HG03108 (cell line): ENCODE data around the gene MRPL34.
"Not testable (repeated sequence)": the region's sequence is repeated elsewhere in the genome, so short reads cannot be mapped to it uniquely, and the experiment has no call there.

Experiments used
- ATAC-seq: cut with Tn5 transposase; IDR thresholded peaks from one replicate; pipeline ENCODE4 v1.9.1; 2021; ENCODE audit warnings: moderate library complexity; ENCODE audit not compliant: unreplicated experiment

MRPL34 gene

DNA sequence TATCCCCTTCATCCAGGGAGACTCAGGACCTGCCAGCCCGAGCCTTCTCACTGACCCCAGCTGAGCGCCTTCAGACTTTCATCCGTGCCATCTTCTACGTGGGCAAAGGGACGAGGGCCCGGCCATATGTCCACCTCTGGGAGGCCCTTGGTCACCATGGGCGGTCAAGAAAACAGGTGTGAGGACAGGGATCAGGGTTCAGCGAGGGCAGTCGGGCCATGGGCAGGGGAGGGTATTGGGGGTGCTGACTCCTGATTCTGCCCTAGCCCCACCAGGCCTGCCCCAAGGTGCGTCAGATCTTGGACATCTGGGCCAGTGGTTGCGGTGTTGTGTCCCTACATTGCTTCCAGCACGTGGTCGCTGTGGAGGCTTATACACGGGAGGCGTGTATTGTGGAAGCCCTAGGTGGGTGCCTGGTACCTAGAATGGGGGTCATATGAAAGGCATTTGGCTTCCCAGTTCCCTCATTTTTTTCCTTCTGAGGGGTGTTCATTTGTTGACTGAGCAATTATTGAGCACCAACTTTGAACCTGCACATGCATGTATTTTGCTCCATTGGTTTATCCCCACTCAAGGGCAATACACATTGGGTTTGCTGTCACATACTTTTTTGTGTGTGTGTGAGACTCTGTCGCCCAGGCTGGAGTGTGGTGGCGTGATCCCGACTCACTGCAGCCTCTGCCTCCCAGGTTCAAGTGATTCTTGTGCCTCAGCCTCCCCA lies 20.1 kb upstream of the MRPL34 start:
- no peak for ATAC-seq

DNA sequence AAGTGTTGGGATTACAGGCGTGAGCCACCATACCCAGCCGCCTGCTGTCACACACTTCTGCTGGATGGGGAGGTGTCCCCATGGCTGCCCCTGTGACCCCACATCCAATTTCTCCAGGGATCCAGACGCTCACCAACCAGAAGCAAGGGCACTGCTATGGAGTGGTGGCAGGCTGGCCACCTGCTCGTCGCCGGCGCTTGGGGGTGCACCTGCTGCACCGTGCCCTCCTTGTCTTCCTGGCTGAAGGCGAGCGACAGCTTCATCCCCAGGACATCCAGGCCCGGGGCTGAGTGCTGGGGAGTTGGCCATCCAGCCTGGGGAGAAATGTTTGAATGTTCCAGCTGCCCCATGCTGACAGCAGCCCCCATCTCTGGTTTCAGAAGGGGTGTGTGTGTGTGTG lies 19.4 kb upstream of the MRPL34 start:
- no peak for ATAC-seq

DNA sequence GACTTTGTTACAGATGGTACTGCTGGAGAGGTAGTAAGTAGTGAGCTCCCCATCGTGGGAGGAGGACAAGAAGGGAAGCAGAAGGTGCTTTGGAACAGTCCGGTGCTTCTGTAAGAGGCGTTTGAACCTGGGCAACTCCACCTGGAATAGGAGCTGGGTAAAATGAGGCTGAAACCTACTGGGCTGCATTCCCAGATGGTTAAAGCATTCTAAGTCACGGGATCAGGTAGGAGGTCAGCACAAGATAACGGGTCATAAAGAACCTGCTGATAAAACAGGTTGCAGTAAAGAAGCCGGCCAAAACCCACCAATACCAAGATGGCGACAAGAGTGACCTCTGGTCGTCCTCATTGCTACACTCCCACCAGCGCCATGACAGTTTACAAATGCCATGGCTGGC lies 18.9 kb upstream of the MRPL34 start:
- no peak for ATAC-seq

DNA sequence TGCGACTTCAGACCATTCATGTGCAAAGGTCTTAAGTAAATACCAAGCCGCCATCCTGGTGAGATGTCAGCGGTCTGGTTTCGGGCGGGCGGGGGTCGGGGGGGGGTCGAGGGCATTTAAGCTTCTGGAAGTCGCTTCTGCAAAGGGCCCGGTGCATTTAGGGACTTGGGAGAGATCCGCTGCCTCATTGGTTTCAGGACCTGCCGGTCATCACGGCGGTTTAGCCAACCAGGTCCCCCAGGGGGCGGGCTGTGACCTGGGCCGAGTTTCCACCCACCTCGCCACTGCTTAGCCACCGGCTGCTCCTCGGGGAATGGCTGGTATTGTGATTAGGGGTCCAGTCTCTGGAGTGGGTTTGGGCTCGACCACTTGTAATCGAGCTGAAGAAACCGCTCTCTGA lies 16.2 kb upstream of the MRPL34 start:
- no peak for ATAC-seq

DNA sequence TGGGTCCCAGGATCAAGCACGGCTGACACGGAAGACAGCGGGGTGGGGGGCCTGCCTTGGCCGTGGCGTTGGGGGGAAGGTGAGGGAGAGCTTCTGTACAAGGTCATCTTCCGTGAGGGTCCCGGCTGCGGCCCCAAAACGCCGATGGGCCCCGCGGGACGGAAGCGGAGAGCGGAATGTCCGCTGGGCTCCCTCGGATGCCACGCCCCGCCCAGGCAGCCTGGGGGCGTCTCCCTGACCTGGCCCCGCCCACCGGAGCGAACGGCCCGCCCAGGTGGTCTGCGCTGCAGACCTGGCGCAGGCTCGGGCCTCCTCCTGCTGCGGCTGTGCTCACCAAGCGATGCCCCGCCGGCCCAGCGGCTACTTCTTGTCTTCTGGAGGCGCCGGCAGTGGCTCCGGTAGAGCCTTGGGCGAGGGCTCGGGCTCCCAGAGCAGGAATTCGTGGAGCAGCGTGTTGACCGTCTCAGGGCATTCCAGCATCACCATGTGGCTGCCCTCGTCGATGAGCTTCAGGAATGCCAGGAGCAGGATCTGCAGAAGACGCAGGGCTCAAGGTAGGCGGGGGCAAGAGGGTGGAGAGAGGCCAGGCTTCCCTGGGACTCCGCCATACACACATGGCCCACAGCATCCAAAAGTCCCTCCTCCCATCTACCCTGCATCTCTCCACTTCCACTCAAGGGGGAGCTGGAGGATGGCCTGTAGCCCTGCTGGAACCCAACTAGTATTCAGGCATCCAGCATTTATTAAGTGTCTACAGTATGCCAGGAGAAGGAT lies 13.2 kb upstream of the MRPL34 start:
- peak; percentile 81 for ATAC-seq

DNA sequence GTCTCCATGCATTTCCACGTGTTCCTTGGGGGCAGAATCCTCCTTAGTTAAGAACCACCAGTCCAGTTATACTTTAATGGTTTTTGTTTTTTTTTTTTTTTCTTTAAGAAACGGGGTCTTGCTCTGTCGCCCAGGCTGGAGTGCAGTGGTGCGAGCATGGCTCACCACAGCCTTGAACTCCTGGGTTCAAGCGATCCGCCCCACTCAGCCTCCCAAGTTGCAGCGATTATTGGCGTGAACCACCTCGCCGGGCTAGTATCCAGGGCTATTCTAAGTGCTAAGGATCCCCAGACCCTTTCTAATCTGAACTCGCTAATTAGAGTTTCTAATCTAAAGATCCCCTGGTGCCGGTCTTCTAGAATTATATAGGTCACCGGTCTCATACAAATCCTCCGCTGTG lies 12.1 kb upstream of the MRPL34 start:
- no peak for ATAC-seq

DNA sequence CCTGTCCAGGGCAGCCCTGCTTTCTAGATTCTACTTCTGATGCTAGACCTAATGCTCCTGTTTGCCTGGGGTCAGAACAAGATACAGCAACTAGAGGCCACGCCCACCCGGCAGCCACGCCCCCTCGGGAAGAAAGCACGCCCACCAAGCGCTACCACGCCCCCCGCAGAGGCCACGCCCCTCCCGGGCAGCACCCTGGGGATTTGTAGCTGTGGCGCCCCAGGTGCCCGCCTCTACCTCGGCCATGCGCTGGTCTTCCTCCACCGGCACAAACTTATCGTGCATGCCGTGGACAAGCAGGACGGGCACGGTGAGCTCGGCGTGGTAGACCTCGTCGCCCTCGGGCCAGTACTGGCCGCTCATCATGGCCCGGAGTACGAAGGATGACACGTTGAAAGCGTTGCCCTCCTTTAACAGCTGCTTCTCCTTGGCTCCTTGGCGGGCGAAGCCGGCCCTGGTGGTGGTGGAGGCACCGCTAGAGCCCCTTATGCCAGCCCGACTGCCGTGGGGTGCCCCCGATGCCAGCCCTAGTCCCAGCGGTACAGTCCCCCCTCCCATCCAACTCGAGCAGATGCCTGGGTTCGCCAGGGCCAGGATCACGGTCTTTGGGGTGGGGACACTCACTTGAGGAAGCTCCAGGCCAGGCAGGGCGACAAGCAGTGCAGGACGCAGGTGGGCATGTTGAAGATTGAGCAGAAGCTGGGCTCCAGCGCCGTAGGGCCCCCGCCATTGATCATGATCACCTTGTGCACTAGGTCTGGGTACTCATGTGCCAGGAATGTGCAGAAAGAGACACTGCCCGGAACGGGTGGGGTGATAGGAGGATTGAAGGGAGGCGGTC lies 11.4 kb upstream of the MRPL34 start:
- ATAC-seq: no peak

DNA sequence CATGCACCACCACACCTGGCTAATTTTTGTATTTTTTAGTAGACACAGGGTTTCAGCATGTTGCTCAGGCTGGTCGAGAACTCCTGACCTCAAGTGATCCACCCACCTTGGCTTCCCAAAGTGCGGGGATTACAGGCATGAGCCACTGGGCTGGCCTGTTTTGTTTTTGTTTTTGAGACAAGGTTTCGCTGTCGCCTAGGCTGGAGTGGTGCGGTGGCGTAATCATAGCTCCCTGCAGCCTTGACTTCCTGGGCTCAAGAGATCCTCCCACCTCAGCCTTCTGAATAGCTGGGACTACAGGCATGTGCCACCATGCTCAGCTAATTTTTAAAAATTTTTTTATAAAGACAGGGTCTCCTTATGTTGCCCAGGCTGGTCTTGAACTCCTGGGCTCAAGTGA lies 10.1 kb upstream of the MRPL34 start:
- not testable (repeated sequence) for ATAC-seq

DNA sequence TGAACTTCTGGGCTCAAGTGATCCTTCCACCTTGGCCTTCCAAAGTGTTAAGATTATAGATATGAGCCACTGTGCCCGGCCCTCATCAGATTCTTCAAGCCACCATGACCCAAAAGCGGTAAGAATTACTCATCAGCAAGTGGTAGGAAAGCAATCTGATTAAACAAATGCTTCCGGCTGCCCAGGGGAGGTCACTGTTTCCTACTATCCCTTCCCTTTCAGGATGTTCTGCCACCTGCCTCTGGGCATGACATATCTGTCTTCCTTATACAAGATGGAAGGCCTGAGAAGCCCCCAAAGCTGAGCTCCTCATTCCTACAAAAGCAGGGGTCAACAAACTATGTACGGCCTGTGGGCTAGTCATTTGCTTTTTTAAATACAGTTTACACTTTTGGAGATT lies 9.4 kb upstream of the MRPL34 start:
- no peak for ATAC-seq

DNA sequence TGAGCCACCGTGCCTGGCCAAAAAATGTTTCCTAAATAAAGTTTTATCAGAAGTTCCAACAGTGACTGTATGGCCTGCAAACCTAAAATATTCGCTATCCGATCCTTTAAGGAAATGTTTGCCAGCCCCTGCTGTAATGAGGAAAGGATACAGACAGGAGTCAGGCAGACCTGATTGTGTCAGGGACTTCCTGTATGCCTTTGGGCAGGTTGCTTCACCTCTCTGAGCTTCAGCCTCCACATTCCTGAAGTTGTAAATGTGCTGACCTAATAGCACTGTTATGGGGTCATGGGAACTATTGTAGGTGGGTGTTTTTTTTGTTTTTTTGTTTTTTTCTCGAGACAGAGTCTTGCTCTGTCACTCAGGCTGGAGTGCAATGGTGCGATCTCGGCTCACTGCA lies 8.7 kb upstream of the MRPL34 start:
- no peak for ATAC-seq

DNA sequence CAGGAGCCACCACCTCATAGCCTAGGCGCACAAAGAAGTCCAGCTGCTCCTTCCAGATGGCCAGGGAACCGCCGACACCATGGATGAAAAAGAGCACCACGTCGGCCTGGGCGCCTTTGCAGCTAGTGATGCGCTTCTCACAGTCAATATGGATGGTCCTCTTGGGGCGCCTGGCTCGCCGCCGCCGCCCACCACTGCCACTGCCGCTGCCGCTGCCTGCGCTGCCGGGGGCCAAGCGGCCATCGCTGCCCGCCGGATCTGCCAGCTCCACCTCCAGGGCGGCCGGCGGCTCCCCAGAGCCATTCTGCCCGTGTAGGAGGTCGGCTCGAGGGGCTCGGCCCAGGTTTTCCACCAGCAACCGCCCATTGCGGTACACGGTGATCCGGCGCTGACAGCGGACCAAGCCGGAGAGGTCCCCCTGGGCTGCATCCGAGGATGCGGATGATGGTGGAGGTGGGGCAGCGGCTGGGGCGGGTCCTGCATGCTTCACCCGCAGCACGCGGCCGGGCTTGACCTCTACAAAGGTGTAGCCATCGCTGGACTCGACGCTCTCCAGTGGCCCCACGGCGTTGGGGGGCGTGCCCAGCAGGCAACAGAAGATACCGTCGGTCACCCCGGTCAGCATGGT lies 4.6 kb upstream of the MRPL34 start:
- no peak for ATAC-seq

DNA sequence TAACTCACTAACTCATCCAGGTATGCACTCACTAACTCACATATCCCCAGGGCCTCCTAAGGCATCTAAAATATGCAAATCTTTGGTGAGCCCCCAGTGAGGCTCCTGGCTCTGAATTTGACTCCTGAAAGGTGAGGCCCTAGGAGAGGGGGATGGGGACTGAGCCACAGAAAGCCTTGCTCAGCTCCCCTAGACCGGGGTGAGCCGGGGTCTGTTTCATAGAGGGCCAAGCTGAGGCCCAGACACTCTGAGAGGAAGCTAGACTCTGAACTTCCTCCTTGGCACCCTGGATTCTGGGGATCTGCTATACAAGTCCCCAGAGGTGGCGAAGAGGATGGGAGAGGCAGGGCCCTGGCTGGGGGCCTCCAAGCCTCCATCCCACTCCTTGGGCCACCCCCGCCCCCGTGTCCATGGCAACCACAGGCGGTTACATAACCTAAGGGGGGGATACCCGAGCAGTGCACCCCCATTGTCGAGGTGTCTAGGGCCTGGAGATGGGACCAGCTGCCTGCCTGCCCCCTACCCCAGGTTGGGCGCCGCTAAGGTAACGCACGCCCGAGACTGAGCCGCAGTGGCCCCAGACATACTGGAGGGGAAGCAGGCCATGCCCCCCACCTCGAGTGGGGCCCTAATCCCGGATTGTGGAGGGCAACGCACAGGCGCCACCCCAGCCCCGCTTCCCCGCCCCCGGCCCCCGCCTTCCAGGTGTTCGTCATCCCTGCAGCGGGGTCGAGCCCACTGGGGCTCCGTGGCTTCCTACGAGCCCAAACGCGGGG lies 3.1 kb upstream of the MRPL34 start:
- ATAC-seq: no peak

DNA sequence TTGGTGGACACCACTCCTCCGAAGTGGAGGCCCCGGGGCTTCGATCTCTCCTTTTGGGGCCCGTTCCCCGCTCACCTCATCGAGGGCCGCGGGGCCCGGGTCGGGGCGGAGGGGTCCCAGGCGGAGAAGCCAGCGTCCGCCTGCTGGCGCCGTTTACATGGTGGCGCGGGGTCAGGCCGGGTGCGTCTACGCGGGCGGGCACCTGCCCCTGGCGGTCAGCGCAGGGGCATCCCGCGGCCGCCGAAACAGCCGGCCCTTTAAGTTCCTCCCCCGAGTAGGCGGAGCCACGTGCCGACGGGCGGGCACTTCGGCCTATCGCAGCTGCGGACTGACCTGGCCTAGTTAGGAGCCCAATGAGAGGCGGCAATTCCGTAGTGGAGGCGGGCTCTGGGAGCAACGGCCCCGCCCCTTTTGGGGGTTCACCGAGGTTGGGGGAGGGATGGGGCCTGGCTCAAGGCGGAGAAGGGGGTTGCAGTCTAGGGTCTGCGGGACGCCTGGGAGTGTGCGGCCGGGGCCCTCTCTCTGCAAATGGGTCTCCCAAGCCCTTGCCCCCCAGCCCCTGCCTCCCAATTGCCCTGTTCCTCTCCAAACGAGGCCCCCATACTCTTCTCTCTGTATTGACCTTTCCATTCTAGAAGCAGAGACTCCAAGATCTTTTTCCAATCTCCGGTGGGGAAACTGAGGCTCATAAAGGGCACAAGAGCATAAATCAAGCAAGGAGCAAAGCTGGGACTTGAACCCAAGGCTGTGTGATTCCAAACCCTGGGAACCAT lies 2.3 kb upstream of the MRPL34 start, which contains the start of gene ABHD8:
Gene ABHD8 (minus strand): TSS at position 259 of the 773 bp plus-strand sequence. CDS start 1,809 bp downstream, outside the sequence.
- peak; percentile 55 for ATAC-seq

DNA sequence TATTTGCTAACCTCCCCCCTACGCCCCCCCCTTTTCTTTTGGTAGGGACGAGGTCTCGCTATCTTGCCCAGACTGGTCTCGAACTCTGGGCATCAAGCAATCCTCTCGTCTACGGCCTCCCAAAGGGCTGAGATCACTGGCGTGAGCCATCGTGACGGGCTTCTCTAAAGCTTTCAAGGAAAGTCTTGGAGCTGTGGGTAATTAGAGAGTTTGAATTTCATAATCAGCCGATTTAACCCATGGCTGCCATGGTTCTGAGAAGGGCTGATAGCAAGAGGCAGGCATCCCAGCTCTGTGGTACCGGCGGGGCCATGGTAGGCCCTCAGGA lies 1.8 kb upstream of the MRPL34 start:
- ATAC-seq: no peak

DNA sequence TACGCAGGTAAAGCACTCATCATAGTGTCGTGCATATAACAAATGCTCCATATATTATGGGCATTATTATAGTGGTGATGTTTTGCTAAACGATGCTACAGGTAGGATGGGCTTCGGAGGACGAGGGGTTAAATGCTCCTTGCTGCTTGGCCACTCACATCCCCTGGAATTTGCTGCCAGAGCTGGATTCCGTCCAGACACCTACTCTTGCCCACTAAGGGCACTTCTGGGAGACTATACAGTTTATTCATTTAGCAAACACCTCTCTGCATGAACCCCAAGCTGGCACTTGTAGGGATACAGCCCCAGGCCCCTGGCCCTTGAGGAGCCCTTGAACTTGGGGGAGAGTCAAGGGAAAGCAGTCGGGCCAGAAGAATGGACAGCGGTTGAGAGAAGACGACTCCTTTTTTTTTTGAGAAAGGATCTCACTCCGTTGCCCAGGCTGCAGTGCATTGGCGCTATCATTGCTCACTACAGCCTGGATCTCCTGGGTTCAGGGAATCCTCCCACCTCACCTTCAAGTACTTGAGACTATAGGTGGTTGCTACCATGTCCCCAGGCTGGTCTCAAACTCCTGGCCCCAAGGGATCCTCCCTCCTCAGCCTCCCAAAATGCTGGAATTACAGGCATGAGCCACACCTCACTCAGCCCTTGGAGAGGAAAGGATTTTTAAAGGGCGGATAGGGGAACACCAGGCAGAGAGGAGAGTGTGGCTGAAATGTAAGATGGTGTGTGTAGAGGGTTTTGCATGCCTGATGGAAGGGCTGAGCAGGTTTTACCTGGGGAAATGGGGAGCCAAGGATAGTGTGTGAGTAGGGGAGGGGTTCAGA lies 1.1 kb upstream of the MRPL34 start:
- no peak for ATAC-seq

DNA sequence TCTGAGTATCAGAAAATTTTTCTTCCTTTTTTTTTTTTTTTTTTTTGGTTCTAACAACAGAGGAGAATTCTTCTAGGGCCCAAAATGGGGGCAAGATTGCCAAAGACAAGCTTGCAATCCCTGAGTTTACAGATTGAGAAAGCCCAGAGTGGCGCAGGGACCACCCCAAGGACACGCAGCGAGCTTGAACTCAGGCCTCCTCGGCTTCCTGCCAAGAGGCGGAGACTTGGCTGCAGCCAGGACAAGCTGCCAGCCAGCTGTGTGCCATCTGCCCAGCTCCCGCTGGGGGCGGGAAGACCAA lies 506 bp upstream of the MRPL34 start:
- ATAC-seq: no peak

DNA sequence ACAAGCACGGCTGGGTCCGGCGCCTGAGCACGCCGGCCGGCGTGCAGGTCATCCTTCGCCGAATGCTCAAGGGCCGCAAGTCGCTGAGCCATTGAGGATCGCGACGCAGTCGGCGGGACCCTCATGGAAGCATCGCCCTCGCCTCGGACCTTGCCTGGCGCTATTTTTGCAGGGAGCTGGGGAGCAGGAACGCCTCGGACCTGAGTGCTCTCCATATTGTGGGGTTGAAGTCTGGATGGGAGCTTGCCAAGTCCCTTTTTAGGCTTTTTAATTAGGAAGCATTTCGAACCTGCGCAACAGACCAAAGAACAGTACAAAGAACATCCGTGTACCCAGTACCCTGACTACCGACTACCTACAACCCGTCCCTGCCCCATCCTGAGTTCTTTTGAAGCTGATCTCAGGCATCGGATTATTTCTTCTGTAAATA lies 628 bp downstream of the MRPL34 start:
- ATAC-seq: no peak

DNA sequence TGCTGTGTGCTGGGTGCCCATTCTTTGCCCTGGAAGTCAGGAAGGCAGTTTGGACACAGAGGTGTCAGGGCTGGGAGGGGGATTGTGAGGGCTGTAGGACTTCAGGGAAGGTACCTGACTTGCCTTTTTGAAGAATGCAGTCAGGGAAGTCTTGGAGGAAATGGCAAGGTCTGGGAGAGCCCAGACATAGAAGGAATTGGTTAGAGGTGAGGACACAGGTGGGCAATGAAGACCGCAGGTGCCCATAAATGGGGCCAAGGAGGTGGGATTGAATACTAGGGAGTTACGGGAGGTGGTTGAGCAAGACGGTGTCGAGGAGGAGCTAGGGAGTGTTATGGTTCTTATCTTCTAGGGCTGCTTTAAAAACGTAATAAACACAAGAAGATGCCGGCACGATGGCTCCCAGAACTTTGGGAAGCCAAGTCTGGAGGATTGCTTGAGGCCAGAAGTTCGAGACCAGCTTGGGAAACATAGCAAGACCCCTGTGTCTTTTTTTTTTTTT lies 2.3 kb downstream of the MRPL34 start:
- no peak for ATAC-seq
